ENCODE measurements around the gene SSH2.

The SSH2 gene

GRCh38 chr17:29717817-29718216, 212.2 kb downstream of the SSH2 start:
- TF ChIP-seq GATA2 (IDR thresholded peaks at IDR 0.05; ENCODE audit: low read depth, low read length): no peak
- no peak for TF ChIP-seq GATA3 (IDR thresholded peaks at IDR 0.05; ENCODE audit: low read depth, low read length)

- TF ChIP-seq GATA3 (IDR thresholded peaks at IDR 0.05; ENCODE audit: low read depth, low read length) (no peak), GATA2 (IDR thresholded peaks at IDR 0.05; ENCODE audit: low read depth, low read length) (no peak)
These were observed 213.5 kb downstream of the SSH2 start for GRCh38 chr17:29716566-29716965.

GRCh38 chr17:29715680-29716079, 214.3 kb downstream of the SSH2 start:
- TF ChIP-seq GATA2 (IDR thresholded peaks at IDR 0.05; ENCODE audit: low read depth, low read length) (no peak), GATA3 (IDR thresholded peaks at IDR 0.05; ENCODE audit: low read depth, low read length) (no peak)

- no peak for TF ChIP-seq GATA2 (IDR thresholded peaks at IDR 0.05; ENCODE audit: low read depth, low read length)
- TF ChIP-seq GATA3 (IDR thresholded peaks at IDR 0.05; ENCODE audit: low read depth, low read length): no peak
These were observed 215.9 kb downstream of the SSH2 start for GRCh38 chr17:29714146-29714545.

GRCh38 chr17:29713626-29714025, 216.4 kb downstream of the SSH2 start:
- no peak for TF ChIP-seq GATA3 (IDR thresholded peaks at IDR 0.05; ENCODE audit: low read depth, low read length)
- TF ChIP-seq GATA2 (IDR thresholded peaks at IDR 0.05; ENCODE audit: low read depth, low read length): no peak

- no peak for TF ChIP-seq GATA2 (IDR thresholded peaks at IDR 0.05; ENCODE audit: low read depth, low read length)
- no peak for TF ChIP-seq GATA3 (IDR thresholded peaks at IDR 0.05; ENCODE audit: low read depth, low read length)
These were observed 218.2 kb downstream of the SSH2 start for GRCh38 chr17:29711588-29712385.

GRCh38 chr17:29710891-29711418, 219.1 kb downstream of the SSH2 start:
- peak; percentile 100 for TF ChIP-seq GATA2 (IDR thresholded peaks at IDR 0.05; ENCODE audit: low read depth, low read length)
- TF ChIP-seq GATA3 (IDR thresholded peaks at IDR 0.05; ENCODE audit: low read depth, low read length): peak; percentile 99

- TF ChIP-seq GATA2 (IDR thresholded peaks at IDR 0.05; ENCODE audit: low read depth, low read length): no peak
- no peak for TF ChIP-seq GATA3 (IDR thresholded peaks at IDR 0.05; ENCODE audit: low read depth, low read length)
These were observed 219.5 kb downstream of the SSH2 start for GRCh38 chr17:29710520-29710884.

- TF ChIP-seq GATA3 (IDR thresholded peaks at IDR 0.05; ENCODE audit: low read depth, low read length) (no peak), GATA2 (IDR thresholded peaks at IDR 0.05; ENCODE audit: low read depth, low read length) (no peak)
These were observed 220.0 kb downstream of the SSH2 start for GRCh38 chr17:29709866-29710519.

GRCh38 chr17:29707212-29707571, 222.8 kb downstream of the SSH2 start:
- TF ChIP-seq GATA3 (IDR thresholded peaks at IDR 0.05; ENCODE audit: low read depth, low read length): no peak
- TF ChIP-seq GATA2 (IDR thresholded peaks at IDR 0.05; ENCODE audit: low read depth, low read length): no peak

GRCh38 chr17:29706045-29706431, 224.0 kb downstream of the SSH2 start:
- no peak for TF ChIP-seq GATA2 (IDR thresholded peaks at IDR 0.05; ENCODE audit: low read depth, low read length)
- TF ChIP-seq GATA3 (IDR thresholded peaks at IDR 0.05; ENCODE audit: low read depth, low read length): no peak

- TF ChIP-seq GATA3 (IDR thresholded peaks at IDR 0.05; ENCODE audit: low read depth, low read length) (no peak), GATA2 (IDR thresholded peaks at IDR 0.05; ENCODE audit: low read depth, low read length) (no peak)
These were observed 224.6 kb downstream of the SSH2 start for GRCh38 chr17:29705386-29705785.

- no peak for TF ChIP-seq GATA3 (IDR thresholded peaks at IDR 0.05; ENCODE audit: low read depth, low read length)
- no peak for TF ChIP-seq GATA2 (IDR thresholded peaks at IDR 0.05; ENCODE audit: low read depth, low read length)
These were observed 230.7 kb downstream of the SSH2 start for GRCh38 chr17:29699283-29699682.

- TF ChIP-seq GATA2 (IDR thresholded peaks at IDR 0.05; ENCODE audit: low read depth, low read length): no peak
These were observed 231.2 kb downstream of the SSH2 start for GRCh38 chr17:29698837-29699236.
